ENCODE measurements around the gene SENP7.
"Not testable (repeated sequence)": the region's sequence is repeated elsewhere in the genome, so short reads cannot be mapped to it uniquely, and the experiment has no call there.

SENP7 gene

DNA sequence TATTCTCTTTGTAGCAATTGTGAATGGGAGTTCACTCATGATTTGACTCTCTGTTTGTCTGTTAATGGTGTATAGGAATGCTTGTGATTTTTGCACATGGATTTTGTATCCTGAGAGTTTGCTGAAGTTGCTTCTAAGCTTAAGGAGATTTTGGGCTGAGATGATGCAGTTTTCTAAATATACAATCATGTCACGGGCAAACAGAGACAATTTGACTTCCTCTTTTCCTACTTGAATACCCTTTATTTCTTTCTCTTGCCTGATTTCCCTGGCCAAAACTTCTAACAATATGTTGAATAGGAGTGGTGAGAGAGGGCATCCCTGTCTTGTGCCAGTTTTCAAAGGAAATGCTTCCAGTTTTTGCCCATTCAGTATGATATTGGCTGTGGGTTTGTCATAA, 23.9 kb upstream of the SENP7 start:
- not testable (repeated sequence) for H3K9ac ChIP-seq (ENCODE audit: low read length); H3K4me1 ChIP-seq (ENCODE audit: control insufficient read depth, low read depth, low read length); H3K27me3 ChIP-seq (ENCODE audit: control insufficient read depth, insufficient read depth, low read length); H3K4me3 ChIP-seq (ENCODE audit: low read length); H3K36me3 ChIP-seq (ENCODE audit: control insufficient read depth, low read depth, low read length); H3K9me3 ChIP-seq (ENCODE audit: control insufficient read depth, low read depth, low read length); H3K27ac ChIP-seq (ENCODE audit: low read length)

DNA sequence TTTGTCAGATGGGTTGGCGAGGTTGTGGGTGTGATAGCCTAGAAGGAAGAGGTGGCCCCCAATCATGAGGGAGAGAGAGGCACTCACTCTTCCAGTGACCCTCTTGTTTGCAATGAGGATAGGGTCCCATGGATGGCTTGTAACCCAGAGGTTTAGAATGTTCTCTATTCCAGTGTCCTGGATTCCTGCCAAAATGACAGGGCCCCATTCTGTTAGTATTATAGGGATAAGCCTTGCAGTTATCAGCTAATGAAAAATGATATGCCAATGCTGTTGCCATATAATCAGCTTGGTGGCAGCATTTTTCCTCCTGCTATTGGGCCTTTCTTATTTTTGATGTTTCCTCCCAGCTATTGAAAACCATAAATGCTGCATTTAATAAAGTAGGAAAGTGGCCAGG, 23.3 kb upstream of the SENP7 start:
- H3K4me1 ChIP-seq (ENCODE audit: control insufficient read depth, low read depth, low read length): peaks cover 4% of the 10 kb centered on the region
- no peak overlapping the region for H3K9ac ChIP-seq (ENCODE audit: low read length)
- no peak overlapping the region for H3K4me3 ChIP-seq (ENCODE audit: low read length)
- H3K27me3 ChIP-seq (ENCODE audit: control insufficient read depth, insufficient read depth, low read length): no peaks in the 10 kb centered on the region
- H3K27ac ChIP-seq (ENCODE audit: low read length): no peak overlapping the region
- H3K36me3 ChIP-seq (ENCODE audit: control insufficient read depth, low read depth, low read length): no peaks in the 10 kb centered on the region
- H3K9me3 ChIP-seq (ENCODE audit: control insufficient read depth, low read depth, low read length): no peaks in the 10 kb centered on the region

DNA sequence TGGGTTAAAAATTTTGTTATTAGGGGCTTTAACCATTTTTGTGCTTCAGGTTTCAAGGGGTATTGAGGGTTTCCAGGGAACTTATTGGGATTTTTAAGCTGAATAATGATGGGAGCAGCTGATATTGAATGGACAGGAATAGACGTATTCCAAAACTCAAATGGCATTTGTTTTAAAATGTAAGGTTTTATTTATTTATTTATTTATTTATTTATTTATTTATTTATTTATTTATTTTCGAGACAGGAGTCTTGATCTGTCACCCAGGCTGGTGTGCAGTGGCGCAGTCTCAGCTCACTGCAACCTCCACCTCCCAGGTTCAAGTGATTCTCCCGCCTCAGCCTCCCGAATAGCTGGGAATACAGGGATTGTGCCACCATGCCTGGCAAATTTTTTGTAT, 22.2 kb upstream of the SENP7 start:
- Histone ChIP-seq H3K36me3 (ENCODE audit: control insufficient read depth, low read depth, low read length) (no peaks in the 10 kb centered on the region), H3K27me3 (ENCODE audit: control insufficient read depth, insufficient read depth, low read length) (no peaks in the 10 kb centered on the region), H3K9ac (ENCODE audit: low read length) (no peak overlapping the region), H3K27ac (ENCODE audit: low read length) (no peak overlapping the region), H3K4me1 (ENCODE audit: control insufficient read depth, low read depth, low read length) (peaks cover 4% of the 10 kb centered on the region), H3K9me3 (ENCODE audit: control insufficient read depth, low read depth, low read length) (no peaks in the 10 kb centered on the region), H3K4me3 (ENCODE audit: low read length) (no peak overlapping the region)

DNA sequence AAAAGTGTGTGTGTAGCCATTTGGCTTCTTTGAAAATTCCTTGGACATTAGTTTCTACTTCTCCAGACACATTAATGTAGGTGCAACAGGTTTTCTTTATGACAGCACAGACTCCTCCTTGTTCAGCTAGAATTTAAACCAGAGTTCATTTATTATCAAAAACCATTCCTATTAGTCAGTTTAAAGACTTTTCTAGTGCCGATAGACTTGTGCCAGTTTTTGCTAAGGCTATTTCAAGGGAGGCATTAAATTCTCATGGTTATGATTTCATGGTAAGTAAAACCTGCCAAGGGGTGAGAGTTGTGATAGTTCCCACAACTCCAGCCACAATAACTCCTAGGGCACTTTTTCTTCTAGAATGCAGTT, 20.6 kb upstream of the SENP7 start:
- no peaks in the 10 kb centered on the region for H3K36me3 ChIP-seq (ENCODE audit: control insufficient read depth, low read depth, low read length)
- peaks cover 4% of the 10 kb centered on the region for H3K4me1 ChIP-seq (ENCODE audit: control insufficient read depth, low read depth, low read length)
- H3K27ac ChIP-seq (ENCODE audit: low read length): no peak overlapping the region
- no peak overlapping the region for H3K9ac ChIP-seq (ENCODE audit: low read length)
- H3K27me3 ChIP-seq (ENCODE audit: control insufficient read depth, insufficient read depth, low read length): no peaks in the 10 kb centered on the region
- H3K4me3 ChIP-seq (ENCODE audit: low read length): no peak overlapping the region
- H3K9me3 ChIP-seq (ENCODE audit: control insufficient read depth, low read depth, low read length): no peaks in the 10 kb centered on the region

DNA sequence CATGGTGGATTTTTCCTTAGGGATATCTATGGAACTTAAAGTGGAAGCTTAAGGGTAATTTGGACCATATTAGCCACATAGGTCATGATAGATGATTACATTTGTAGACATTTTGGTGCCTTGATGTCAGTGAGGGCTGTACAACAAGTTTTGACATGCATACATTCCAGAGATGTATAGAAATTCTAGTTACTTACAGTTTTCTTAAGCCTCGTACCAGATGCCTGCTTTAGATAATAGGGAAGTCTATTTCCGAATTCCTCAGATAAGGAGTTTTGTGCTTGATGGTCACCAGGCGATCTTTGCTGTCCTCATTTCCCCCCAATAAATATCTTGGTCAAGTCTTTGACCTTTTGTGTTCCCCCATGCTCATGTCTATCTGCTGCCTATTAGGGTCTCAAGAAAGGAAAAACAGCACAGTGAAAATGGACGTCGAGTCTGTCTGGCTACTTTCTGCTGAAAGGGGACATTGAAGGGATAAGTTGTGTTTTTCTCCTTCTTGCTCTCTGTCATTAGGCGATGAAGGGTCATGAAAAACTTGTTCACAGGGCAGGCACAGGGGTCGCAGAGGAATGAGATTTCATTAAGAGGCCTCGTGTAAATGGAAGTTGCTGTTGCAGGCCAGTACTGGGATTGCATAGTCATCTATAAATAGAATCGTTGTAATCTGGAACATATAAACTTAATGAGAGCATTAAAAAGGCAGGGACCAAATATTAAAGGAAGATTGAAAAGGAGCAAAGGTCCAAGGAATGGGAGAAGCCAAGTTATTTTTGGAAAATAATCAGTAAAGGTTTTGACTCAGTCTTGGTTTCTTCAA, 20.0 kb upstream of the SENP7 start:
- Histone ChIP-seq H3K27ac (ENCODE audit: low read length) (no peak overlapping the region), H3K9me3 (ENCODE audit: control insufficient read depth, low read depth, low read length) (no peaks in the 10 kb centered on the region), H3K27me3 (ENCODE audit: control insufficient read depth, insufficient read depth, low read length) (no peaks in the 10 kb centered on the region), H3K4me3 (ENCODE audit: low read length) (no peak overlapping the region), H3K36me3 (ENCODE audit: control insufficient read depth, low read depth, low read length) (no peaks in the 10 kb centered on the region), H3K4me1 (ENCODE audit: control insufficient read depth, low read depth, low read length) (peaks cover 4% of the 10 kb centered on the region), H3K9ac (ENCODE audit: low read length) (no peak overlapping the region)

DNA sequence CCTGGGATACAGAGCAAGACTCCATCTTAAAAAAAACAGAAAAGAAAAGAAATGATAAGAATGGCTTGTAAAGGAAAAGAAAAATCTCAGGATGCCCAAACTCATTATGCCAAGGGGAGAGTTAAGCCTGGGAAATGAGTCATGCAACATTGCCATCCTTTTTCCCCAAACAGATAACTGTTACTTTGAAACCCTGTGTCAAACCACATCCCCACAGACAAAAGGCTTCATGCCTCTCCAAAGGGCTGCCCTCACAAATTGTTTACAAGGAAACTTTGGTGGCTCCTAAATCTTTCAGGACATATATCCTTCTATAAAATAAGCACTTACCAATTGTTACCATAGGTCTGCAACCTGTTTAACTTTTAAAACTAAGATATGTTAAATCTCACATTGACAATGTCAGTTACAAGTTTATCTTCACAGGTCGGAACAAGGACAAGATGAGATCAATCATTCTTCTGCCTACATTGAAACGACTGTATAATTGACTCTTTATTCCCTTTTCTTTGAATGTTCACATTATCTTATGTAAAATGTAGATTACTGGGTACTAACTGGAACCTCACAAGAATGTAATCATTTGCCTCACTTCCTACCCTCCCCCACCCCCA, 18.6 kb upstream of the SENP7 start:
- H3K4me3 ChIP-seq (ENCODE audit: low read length): no peak overlapping the region
- H3K4me1 ChIP-seq (ENCODE audit: control insufficient read depth, low read depth, low read length): peaks cover 4% of the 10 kb centered on the region
- no peak overlapping the region for H3K9ac ChIP-seq (ENCODE audit: low read length)
- no peak overlapping the region for H3K27ac ChIP-seq (ENCODE audit: low read length)
- no peaks in the 10 kb centered on the region for H3K36me3 ChIP-seq (ENCODE audit: control insufficient read depth, low read depth, low read length)
- no peaks in the 10 kb centered on the region for H3K9me3 ChIP-seq (ENCODE audit: control insufficient read depth, low read depth, low read length)
- H3K27me3 ChIP-seq (ENCODE audit: control insufficient read depth, insufficient read depth, low read length): no peaks in the 10 kb centered on the region

DNA sequence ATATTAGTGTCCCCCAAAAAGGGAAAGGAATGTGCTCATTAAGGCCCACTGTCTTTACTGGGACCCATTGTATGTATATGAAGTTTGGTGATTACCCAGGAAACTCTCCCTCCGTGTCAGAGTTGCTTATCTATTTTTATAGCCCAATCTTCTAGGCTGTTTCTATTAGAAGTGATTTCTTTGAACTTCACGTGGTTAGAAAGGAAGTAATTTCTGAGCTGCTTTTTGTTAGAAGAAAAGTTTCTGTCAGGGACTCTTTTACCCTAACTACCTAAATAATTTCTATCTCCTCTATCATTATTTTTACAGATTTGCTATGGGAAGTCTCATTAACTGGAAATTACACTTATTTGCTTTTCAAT, 17.7 kb upstream of the SENP7 start:
- Histone ChIP-seq H3K27ac (ENCODE audit: low read length) (no peak overlapping the region), H3K9me3 (ENCODE audit: control insufficient read depth, low read depth, low read length) (no peaks in the 10 kb centered on the region), H3K9ac (ENCODE audit: low read length) (no peak overlapping the region), H3K36me3 (ENCODE audit: control insufficient read depth, low read depth, low read length) (no peaks in the 10 kb centered on the region), H3K4me3 (ENCODE audit: low read length) (no peak overlapping the region), H3K27me3 (ENCODE audit: control insufficient read depth, insufficient read depth, low read length) (no peaks in the 10 kb centered on the region), H3K4me1 (ENCODE audit: control insufficient read depth, low read depth, low read length) (peaks cover 4% of the 10 kb centered on the region)

DNA sequence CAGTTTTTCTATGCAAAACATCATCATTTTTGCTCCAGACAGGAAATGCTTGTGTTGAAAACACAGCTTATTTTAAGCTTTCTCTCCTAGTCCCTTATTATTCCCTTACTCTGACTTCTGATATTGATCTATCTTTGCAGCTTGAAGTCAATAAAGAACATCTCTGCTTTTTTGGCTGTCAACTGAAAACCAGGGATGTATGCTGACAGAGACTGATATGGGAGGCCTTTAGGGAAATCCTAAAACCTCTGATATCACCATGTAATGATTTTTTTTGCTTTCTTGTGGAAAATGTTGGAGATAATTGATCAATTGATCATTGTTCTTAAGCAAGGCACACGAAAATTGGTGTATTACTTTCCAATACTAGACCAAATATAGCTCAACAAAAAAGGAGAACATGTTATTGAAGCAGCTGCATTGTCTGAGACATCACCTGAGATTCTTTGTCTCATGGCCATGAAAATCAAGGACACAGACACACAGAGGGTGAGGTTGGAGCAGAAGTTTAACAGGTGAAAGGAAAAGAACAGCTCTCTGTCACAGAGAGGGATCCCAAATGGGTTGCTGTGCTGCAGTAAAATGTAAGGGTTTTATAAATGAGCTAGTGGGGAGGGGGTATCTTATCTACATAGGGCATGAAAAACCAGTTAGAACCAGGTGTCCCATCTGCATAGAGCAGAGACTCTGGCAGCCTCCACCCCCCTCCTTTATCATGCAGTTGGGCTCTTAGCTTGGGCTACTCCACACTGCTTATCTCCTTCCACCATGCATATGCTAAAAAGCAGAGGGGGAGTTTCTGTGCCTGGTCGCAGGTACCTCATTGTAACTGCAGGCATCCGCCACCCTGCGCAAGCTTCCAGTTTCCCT, 17.0 kb upstream of the SENP7 start:
- Histone ChIP-seq H3K9ac (ENCODE audit: low read length) (no peak overlapping the region), H3K4me3 (ENCODE audit: low read length) (no peak overlapping the region), H3K9me3 (ENCODE audit: control insufficient read depth, low read depth, low read length) (no peaks in the 10 kb centered on the region), H3K36me3 (ENCODE audit: control insufficient read depth, low read depth, low read length) (no peaks in the 10 kb centered on the region), H3K27me3 (ENCODE audit: control insufficient read depth, insufficient read depth, low read length) (no peaks in the 10 kb centered on the region), H3K4me1 (ENCODE audit: control insufficient read depth, low read depth, low read length) (peaks cover 4% of the 10 kb centered on the region), H3K27ac (ENCODE audit: low read length) (no peak overlapping the region)

DNA sequence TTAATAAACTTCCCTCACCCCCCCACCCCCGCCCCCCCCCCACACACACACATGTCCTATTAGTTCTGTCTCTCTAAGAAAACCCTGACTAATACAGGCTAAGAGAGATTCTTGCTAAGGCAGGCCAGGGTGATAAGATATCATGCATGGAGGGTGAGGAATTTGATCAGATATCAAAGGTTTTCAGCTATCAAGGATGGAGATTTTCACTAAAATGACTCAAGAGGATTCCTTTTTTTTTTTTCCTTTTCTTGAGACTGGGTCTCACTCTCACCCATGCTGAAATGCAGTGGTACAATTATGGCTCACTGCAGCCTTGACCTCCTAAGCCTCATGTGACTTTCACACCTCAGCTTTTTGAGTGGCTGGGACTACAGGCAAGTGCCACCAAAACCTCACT, 14.9 kb upstream of the SENP7 start:
- peaks cover 4% of the 10 kb centered on the region for H3K4me1 ChIP-seq (ENCODE audit: control insufficient read depth, low read depth, low read length)

DNA sequence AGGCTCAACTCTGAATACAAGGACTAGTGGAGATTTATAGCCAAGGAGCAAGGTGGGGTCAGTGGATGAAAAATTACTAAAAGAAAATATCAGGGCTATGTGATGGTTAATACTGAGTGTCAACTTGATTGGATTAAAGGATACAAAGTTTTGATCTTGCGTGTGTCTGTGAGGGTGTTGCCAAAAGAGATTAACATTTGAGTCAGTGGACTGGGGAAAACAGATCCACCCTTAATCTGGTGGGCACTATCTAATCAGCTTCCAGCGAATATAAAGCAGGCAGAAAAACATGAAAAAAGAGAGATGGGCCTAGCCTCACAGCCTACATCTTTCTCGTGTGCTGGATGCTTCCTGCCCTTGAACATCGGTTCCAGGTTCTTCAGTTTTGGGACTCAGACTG, 14.4 kb upstream of the SENP7 start:
- no peak overlapping the region for H3K9ac ChIP-seq (ENCODE audit: low read length)
- no peaks in the 10 kb centered on the region for H3K4me1 ChIP-seq (ENCODE audit: control insufficient read depth, low read depth, low read length)
- H3K27me3 ChIP-seq (ENCODE audit: control insufficient read depth, insufficient read depth, low read length): no peaks in the 10 kb centered on the region
- no peak overlapping the region for H3K27ac ChIP-seq (ENCODE audit: low read length)
- no peaks in the 10 kb centered on the region for H3K36me3 ChIP-seq (ENCODE audit: control insufficient read depth, low read depth, low read length)
- no peak overlapping the region for H3K4me3 ChIP-seq (ENCODE audit: low read length)
- H3K9me3 ChIP-seq (ENCODE audit: control insufficient read depth, low read depth, low read length): no peaks in the 10 kb centered on the region

More for the DNA sequence above, 14.9 kb upstream of the SENP7 start:
- no peak overlapping the region for H3K4me3 ChIP-seq (ENCODE audit: low read length)
- no peaks in the 10 kb centered on the region for H3K27me3 ChIP-seq (ENCODE audit: control insufficient read depth, insufficient read depth, low read length)
- H3K9ac ChIP-seq (ENCODE audit: low read length): no peak overlapping the region
- H3K36me3 ChIP-seq (ENCODE audit: control insufficient read depth, low read depth, low read length): no peaks in the 10 kb centered on the region
- H3K9me3 ChIP-seq (ENCODE audit: control insufficient read depth, low read depth, low read length): no peaks in the 10 kb centered on the region
- H3K27ac ChIP-seq (ENCODE audit: low read length): no peak overlapping the region

DNA sequence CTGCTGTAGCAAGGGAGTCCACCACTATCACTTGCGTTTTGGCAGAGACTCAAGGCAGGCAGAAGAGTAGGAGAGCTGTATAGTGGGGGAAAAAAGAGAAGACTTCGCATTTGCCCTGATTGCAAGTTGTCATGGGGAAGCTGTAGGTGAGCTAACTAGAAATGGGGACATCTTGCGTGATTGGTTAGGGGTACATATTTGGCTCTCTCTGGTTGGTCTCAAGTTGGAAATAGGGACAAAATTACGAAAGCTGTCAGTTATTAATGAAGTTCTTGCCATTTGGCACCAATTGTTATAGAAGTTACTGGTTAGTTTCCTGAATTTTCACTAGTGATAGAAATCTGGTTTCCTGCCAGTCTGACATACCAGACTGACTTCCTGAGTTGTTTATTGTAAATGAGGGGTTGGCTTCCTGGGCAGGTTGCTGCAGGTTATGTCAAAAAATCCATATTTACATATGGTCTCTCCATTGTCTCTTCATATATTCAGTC, 8.2 kb upstream of the SENP7 start:
- no peaks in the 10 kb centered on the region for H3K9me3 ChIP-seq (ENCODE audit: control insufficient read depth, low read depth, low read length)
- H3K4me1 ChIP-seq (ENCODE audit: control insufficient read depth, low read depth, low read length): peaks cover 3% of the 10 kb centered on the region
- no peak overlapping the region for H3K9ac ChIP-seq (ENCODE audit: low read length)
- no peaks in the 10 kb centered on the region for H3K36me3 ChIP-seq (ENCODE audit: control insufficient read depth, low read depth, low read length)
- no peak overlapping the region for H3K27ac ChIP-seq (ENCODE audit: low read length)
- H3K4me3 ChIP-seq (ENCODE audit: low read length): no peak overlapping the region
- no peaks in the 10 kb centered on the region for H3K27me3 ChIP-seq (ENCODE audit: control insufficient read depth, insufficient read depth, low read length)
